Peyer's patch (tissue), 4 donors: ENCODE measurements around the gene RAB35.

ENCODE experiments used
- POLR2A ChIP-seq, 2 donors: fragments of 450-650 bp; IDR thresholded peaks; one replicate each; pipeline ENCODE4 v1.5.1; 2017; ENCODE audit warnings: antibody characterized with exemption in 2 of 2, mild to moderate bottlenecking in 2 of 2, moderate library complexity in 2 of 2
- TF ChIP-seq, protein P1 (sequence below), 6 experiments: fragments of 450-650 bp in 4 of 6; fragments of 200-600 bp in 2 of 6; sonication (generic) in 1 of 6; IDR thresholded peaks; one replicate each; pipeline ENCODE4 v1.5.1; 2017 to 2019; ENCODE audit warnings: antibody characterized with exemption in 6 of 6, mild to moderate bottlenecking in 3 of 6, moderate library complexity in 1 of 6

- TF ChIP-seq, protein P1, sequence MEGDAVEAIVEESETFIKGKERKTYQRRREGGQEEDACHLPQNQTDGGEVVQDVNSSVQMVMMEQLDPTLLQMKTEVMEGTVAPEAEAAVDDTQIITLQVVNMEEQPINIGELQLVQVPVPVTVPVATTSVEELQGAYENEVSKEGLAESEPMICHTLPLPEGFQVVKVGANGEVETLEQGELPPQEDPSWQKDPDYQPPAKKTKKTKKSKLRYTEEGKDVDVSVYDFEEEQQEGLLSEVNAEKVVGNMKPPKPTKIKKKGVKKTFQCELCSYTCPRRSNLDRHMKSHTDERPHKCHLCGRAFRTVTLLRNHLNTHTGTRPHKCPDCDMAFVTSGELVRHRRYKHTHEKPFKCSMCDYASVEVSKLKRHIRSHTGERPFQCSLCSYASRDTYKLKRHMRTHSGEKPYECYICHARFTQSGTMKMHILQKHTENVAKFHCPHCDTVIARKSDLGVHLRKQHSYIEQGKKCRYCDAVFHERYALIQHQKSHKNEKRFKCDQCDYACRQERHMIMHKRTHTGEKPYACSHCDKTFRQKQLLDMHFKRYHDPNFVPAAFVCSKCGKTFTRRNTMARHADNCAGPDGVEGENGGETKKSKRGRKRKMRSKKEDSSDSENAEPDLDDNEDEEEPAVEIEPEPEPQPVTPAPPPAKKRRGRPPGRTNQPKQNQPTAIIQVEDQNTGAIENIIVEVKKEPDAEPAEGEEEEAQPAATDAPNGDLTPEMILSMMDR (IDR thresholded peaks at IDR 0.05): no peak
- TF ChIP-seq POLR2A (IDR thresholded peaks at IDR 0.05): no peak
Measured at GRCh38 chr12:120137833-120138232, 21.3 kb upstream of the RAB35 start.
